Measurements from ENCODE around the gene ACRV1. TPM values are rescaled to one million over a fixed set of nuclear protein-coding genes. Genes with fewer than 3 reads are reported as not detected.

ACRV1 gene
- total RNA-seq, 6 donors from 2014 or later: not detected

DNA sequence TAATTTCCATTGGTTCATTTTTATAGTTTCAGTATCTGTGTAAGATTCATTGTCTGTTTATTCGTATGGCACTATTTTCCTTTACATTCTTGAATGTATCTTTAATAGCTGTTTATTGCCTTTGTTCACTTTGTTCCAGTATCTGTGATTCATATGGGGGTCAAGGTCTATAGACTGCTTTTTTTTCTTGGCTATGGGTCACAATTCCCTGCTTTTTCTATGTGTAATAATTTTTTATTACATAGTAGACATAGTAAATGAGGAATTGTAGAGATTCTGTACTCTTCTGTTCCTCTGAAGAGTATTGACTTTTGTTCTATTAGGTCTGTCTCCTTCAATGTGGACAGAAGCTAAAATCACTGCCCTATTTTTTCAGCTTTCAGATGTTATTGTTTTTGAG, 10.5 kb downstream of the ACRV1 start:
- Histone ChIP-seq H3K4me1 (no peaks in the 10 kb centered on the region), H3K9me3 (no peaks in the 10 kb centered on the region), H3K27ac (no peak overlapping the region), H3K27me3 (no peaks in the 10 kb centered on the region), H3K4me3 (no peak overlapping the region), H3K36me3 (no peaks in the 10 kb centered on the region)
- 91 to 97% methylated on average over 1 of the region's 1 CpG for WGBS, 2 donors
- no peak for DNase-seq
- no peak for ATAC-seq (ENCODE audit: low FRiP score in 2 of 2)
- TF ChIP-seq, protein P1, sequence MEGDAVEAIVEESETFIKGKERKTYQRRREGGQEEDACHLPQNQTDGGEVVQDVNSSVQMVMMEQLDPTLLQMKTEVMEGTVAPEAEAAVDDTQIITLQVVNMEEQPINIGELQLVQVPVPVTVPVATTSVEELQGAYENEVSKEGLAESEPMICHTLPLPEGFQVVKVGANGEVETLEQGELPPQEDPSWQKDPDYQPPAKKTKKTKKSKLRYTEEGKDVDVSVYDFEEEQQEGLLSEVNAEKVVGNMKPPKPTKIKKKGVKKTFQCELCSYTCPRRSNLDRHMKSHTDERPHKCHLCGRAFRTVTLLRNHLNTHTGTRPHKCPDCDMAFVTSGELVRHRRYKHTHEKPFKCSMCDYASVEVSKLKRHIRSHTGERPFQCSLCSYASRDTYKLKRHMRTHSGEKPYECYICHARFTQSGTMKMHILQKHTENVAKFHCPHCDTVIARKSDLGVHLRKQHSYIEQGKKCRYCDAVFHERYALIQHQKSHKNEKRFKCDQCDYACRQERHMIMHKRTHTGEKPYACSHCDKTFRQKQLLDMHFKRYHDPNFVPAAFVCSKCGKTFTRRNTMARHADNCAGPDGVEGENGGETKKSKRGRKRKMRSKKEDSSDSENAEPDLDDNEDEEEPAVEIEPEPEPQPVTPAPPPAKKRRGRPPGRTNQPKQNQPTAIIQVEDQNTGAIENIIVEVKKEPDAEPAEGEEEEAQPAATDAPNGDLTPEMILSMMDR (IDR thresholded peaks at IDR 0.05): no peak

DNA sequence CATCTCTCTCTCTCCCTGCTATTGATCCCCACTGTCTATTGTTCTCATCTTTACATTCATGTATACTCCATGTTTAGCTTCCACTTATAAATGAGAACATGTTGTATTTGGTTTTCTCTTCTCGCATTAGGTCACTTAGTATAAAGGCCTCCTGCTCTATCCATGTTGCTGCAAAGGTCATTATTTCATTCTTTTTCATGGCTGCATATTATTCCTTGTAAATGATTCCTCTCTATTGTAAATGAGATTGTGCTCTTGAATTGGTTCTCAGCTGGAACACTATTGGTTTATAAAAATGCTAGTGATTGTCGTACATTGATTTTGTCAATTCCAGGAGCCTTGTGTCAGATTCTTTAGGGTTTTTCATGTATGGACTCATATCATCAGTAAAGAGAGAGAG, 13.5 kb downstream of the ACRV1 start:
- Histone ChIP-seq H3K27me3 (no peaks in the 10 kb centered on the region), H3K27ac (no peak overlapping the region), H3K36me3 (no peaks in the 10 kb centered on the region), H3K4me3 (no peak overlapping the region), H3K4me1 (no peaks in the 10 kb centered on the region), H3K9me3 (no peaks in the 10 kb centered on the region)
- ATAC-seq (ENCODE audit: low FRiP score in 2 of 2) (no peak), DNase-seq (no peak)
- TF ChIP-seq, protein P1 (IDR thresholded peaks at IDR 0.05): no peak
- TF ChIP-seq POLR2A (IDR thresholded peaks at IDR 0.05): no peak
- TF ChIP-seq EP300 (IDR thresholded peaks at IDR 0.05): no peak
- no peak for TF ChIP-seq POLR2AphosphoS5 (IDR thresholded peaks at IDR 0.05)
- 93 to 96% methylated on average over 2 of the region's 2 CpGs for WGBS, 2 donors

DNA sequence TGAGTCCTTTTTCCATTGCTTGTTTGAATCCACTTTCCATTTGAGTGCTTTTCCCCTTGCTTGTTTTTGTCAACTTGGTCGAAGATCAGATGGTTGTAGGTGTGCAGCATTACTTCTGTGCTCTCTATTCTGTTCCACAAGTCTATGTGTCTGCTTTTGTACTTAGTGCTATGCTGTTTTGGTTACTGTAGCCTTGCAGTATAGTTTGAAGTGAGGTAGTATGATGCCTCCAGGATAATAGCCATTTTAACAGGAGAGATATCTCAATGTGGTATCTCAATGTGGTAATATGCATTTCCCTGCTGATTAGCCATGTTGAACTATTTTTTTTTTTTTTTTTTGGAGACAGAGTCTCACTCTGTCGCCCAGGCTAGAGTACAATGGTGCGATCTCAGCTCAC, 16.7 kb downstream of the ACRV1 start:
- no peaks in the 10 kb centered on the region for H3K36me3 ChIP-seq
- TF ChIP-seq POLR2A (IDR thresholded peaks at IDR 0.05) (no peak), EP300 (IDR thresholded peaks at IDR 0.05) (no peak), POLR2AphosphoS5 (IDR thresholded peaks at IDR 0.05) (no peak)
- TF ChIP-seq, protein P1 (IDR thresholded peaks at IDR 0.05): no peak
- no peak for DNase-seq
- no peaks in the 10 kb centered on the region for H3K4me1 ChIP-seq
- H3K27me3 ChIP-seq: no peaks in the 10 kb centered on the region
- no peak overlapping the region for H3K27ac ChIP-seq
- no peak for ATAC-seq (ENCODE audit: low FRiP score in 2 of 2)
- 93 to 95% methylated on average over 3 of the region's 3 CpGs for WGBS, 2 donors
- no peaks in the 10 kb centered on the region for H3K9me3 ChIP-seq
- H3K4me3 ChIP-seq: no peak overlapping the region

DNA sequence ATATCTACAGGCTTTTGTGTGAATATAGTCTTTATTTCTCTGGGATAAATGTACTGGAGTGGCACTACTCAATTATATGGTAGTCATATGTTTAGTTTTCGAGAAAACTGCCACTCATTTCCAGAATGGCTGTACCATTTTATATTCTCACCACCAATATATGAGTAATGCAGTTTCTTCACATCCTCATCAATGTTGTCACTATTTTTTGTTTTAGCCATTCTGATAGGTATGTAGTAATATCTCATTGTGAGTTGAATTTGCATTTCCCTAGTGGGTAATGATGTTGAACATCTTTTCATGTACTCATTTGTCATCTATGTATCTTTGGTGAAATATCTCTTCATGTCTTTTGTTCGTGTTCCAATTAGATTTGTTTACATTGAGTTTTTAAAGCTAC, 18.0 kb downstream of the ACRV1 start:
- no peak for ATAC-seq (ENCODE audit: low FRiP score in 2 of 2)
- 81 to 93% methylated on average over 2 of the region's 2 CpGs for WGBS, 2 donors
- Histone ChIP-seq H3K9me3 (no peaks in the 10 kb centered on the region), H3K27ac (no peak overlapping the region), H3K4me1 (no peaks in the 10 kb centered on the region), H3K36me3 (no peaks in the 10 kb centered on the region), H3K4me3 (no peak overlapping the region), H3K27me3 (no peaks in the 10 kb centered on the region)
- DNase-seq: no peak
- TF ChIP-seq EP300 (IDR thresholded peaks at IDR 0.05): no peak
- no peak for TF ChIP-seq POLR2A (IDR thresholded peaks at IDR 0.05)
- TF ChIP-seq, protein P1 (IDR thresholded peaks at IDR 0.05): no peak
- TF ChIP-seq POLR2AphosphoS5 (IDR thresholded peaks at IDR 0.05): no peak

DNA sequence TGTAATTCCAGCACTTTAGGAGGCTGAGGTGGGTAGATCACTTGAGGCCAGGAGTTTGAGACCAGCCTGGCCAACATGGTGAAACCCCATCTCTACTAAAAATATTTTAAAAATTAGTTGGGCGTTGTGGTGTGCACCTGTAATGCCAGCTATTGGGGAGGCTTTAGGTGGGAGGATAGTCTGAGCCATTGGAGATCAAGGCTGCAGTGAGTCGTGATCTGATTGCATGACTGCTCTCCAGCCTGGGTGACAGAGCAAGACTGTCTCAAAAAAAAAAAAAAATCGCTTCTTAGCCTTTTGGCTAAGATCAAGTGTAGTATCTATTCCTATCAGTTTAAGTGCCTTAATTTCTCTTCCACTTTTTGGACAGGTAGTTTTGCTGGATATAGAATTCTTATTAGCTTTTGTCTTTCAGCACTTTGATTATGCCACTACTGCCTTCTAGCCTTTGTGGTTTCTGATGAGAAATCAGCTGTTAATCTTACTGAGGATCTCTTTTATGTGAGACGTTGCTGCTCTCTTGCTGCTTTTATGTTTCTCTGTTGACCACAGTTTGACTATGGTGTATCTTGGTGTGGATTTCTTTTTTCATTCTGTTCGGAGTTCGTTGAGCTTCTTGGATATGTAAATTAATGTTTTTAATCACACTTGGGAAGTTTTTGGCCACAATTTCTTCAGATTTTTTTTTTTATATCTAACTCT, 31.0 kb downstream of the ACRV1 start:
- DNase-seq (no peak), ATAC-seq (ENCODE audit: low FRiP score in 2 of 2) (no peak)
- Histone ChIP-seq H3K27ac (no peak overlapping the region), H3K36me3 (peaks cover 0 to 2% (median 0%) of the 10 kb centered on the region in 4 donors), H3K27me3 (no peaks in the 10 kb centered on the region), H3K4me1 (no peaks in the 10 kb centered on the region), H3K4me3 (no peak overlapping the region), H3K9me3 (no peaks in the 10 kb centered on the region)
- WGBS, 2 donors: 88 to 95% methylated on average over 6 of the region's 6 CpGs
- TF ChIP-seq, protein P1 (IDR thresholded peaks at IDR 0.05): no peak
- TF ChIP-seq POLR2A (IDR thresholded peaks at IDR 0.05) (no peak), POLR2AphosphoS5 (IDR thresholded peaks at IDR 0.05) (no peak), EP300 (IDR thresholded peaks at IDR 0.05) (no peak)

Data from upper lobe of left lung (tissue), 6 donors.